GM12872 (cell line): ENCODE measurements around the gene CPAMD8.

Source experiments
- CTCF ChIP-seq: IDR thresholded peaks from 3 replicates; pipeline ENCODE4 v1.5.1; 2011; ENCODE audit warnings: low read depth, mild to moderate bottlenecking, low read length, moderate library complexity; ENCODE audit not compliant: insufficient read depth

Gene CPAMD8

GRCh38 chr19:16901491-16902175 is 125.0 kb downstream of the CPAMD8 start:
- no peak for TF ChIP-seq CTCF

GRCh38 chr19:16899566-16900075 is 127.0 kb downstream of the CPAMD8 start:
- peak; percentile 85 for TF ChIP-seq CTCF

- no peak for TF ChIP-seq CTCF
Observed at GRCh38 chr19:16898361-16899015, 128.1 kb downstream of the CPAMD8 start.

- no peak for TF ChIP-seq CTCF
Observed at GRCh38 chr19:16897856-16898161, 128.8 kb downstream of the CPAMD8 start.

- no peak for TF ChIP-seq CTCF
Observed at GRCh38 chr19:16897029-16897855, 129.4 kb downstream of the CPAMD8 start.

GRCh38 chr19:16896146-16897028 is 130.2 kb downstream of the CPAMD8 start:
- no peak for TF ChIP-seq CTCF
